Endothelial cell of umbilical vein (primary cell): ENCODE data around the gene PALMD. TPM values are rescaled to one million over a fixed set of nuclear protein-coding genes. Genes with fewer than 3 reads are reported as not detected.

Experiments
- BruUV-seq: library from RNA; stranded (reverse); fragments of 400-500 nt; replicated peaks from 2 replicates; lab custom pipeline; 2021; lab: Mats Ljungman, UMichigan
- CTCF ChIA-PET: fragments of 300-600, 350-600 bp; sonication (Branson Sonifier 250); formaldehyde crosslinking; loops from one replicate; lab custom pipeline; 2021; ENCODE audit warnings: antibody characterized with exemption, inconsistent platforms; lab: Charles Lee
- POLR2A ChIA-PET: fragments of 300-600, 350-600 bp; sonication (Branson Sonifier 250); formaldehyde crosslinking; loops from one replicate; lab custom pipeline; 2021; ENCODE audit warnings: antibody characterized with exemption, inconsistent platforms; lab: Charles Lee
- DNase-seq: peaks from one replicate; pipeline ENCODE4 v3.0.0-alpha.2; 2011; ENCODE audit warnings: low read depth, low spot score
- FAIRE-seq: peaks from 2 replicates; lab custom pipeline; 2011; peaks lifted over from hg19 to GRCh38; lab: Jason Lieb, UNC
- H2AFZ ChIP-seq: 2 replicates; pipeline ENCODE4 v1.6.0; 2012; ENCODE audit warnings: low read depth, low read length, control low read depth, inconsistent platforms
- H3K27ac ChIP-seq: 2 replicates; pipeline ENCODE4 v1.5.1; 2011; ENCODE audit warnings: low read depth, mild to moderate bottlenecking, control low read depth, low read length, moderate library complexity; ENCODE audit not compliant: insufficient read depth
- H3K27me3 ChIP-seq, 2 experiments: 2 replicates each; pipeline versions ENCODE4 v1.6.0 to v1.6.1; 2011; ENCODE audit warnings: low read length in 2 of 2, mixed read lengths in 1 of 2; ENCODE audit not compliant: control insufficient read depth in 2 of 2, insufficient read depth in 2 of 2
- H3K36me3 ChIP-seq, 2 experiments: 2 replicates in 1 of 2; 3 replicates in 1 of 2; pipeline ENCODE4 v1.5.1; 2011; ENCODE audit warnings: low read length in 2 of 2, mild to moderate bottlenecking in 1 of 2, moderate library complexity in 1 of 2; ENCODE audit not compliant: control insufficient read depth in 2 of 2, insufficient read depth in 2 of 2; ENCODE audit errors: extremely low read depth in 1 of 2
- H3K4me1 ChIP-seq: 3 replicates; pipeline ENCODE4 v1.5.1; 2011; ENCODE audit warnings: mild to moderate bottlenecking, low read length; ENCODE audit not compliant: control insufficient read depth, insufficient read depth; ENCODE audit errors: extremely low read depth
- H3K4me2 ChIP-seq: 2 replicates; pipeline ENCODE4 v1.6.1; 2011; ENCODE audit warnings: low read length, control low read depth, mixed read lengths; ENCODE audit not compliant: insufficient read depth
- H3K4me3 ChIP-seq, 3 experiments: fragments of 200-600 bp in 1 of 3; sonication (generic), shearing (Covaris generic) in 1 of 3; replicated peaks in 1 of 3; 2 replicates each; pipeline ENCODE4 v1.5.1; 2011 to 2016; ENCODE audit warnings: control low read depth in 3 of 3, low read length in 3 of 3, mild to moderate bottlenecking in 2 of 3, inconsistent platforms in 1 of 3, low read depth in 1 of 3, moderate library complexity in 1 of 3; ENCODE audit not compliant: insufficient read depth in 1 of 3
- H3K79me2 ChIP-seq: 2 replicates; pipeline ENCODE4 v1.6.0; 2012; ENCODE audit warnings: low read length, inconsistent platforms; ENCODE audit not compliant: control insufficient read depth, insufficient read depth
- H3K9ac ChIP-seq: replicated peaks from 2 replicates; pipeline ENCODE3; 2011; ENCODE audit warnings: low read length, control low read depth; ENCODE audit not compliant: insufficient read depth; ENCODE audit errors: extremely low read depth
- H3K9me1 ChIP-seq: replicated peaks from 3 replicates; pipeline ENCODE4 v1.6.0; 2011; ENCODE audit warnings: mild to moderate bottlenecking, low read length; ENCODE audit not compliant: control insufficient read depth, insufficient read depth; ENCODE audit errors: extremely low read depth
- H3K9me3 ChIP-seq: replicated peaks from 2 replicates; pipeline ENCODE4 v1.5.1; 2012; ENCODE audit warnings: low read length, inconsistent platforms; ENCODE audit not compliant: control insufficient read depth, insufficient read depth
- H4K20me1 ChIP-seq: replicated peaks from 2 replicates; pipeline ENCODE3; 2011; ENCODE audit warnings: mild to moderate bottlenecking, low read length; ENCODE audit not compliant: control insufficient read depth, insufficient read depth; ENCODE audit errors: extremely low read depth
- CTCF ChIP-seq, 2 donors: IDR thresholded peaks; 1 replicate in 1 of 2; 2 replicates in 1 of 2; pipeline ENCODE4 v1.5.1; 2011; ENCODE audit warnings: low read length in 2 of 2, mild to moderate bottlenecking in 2 of 2, moderate library complexity in 2 of 2, control low read depth in 1 of 2, inconsistent platforms in 1 of 2, low read depth in 1 of 2; ENCODE audit not compliant: insufficient read depth in 1 of 2; ENCODE audit errors: extremely low read depth in 1 of 2
- EZH2 ChIP-seq: IDR thresholded peaks from 2 replicates; pipeline ENCODE4 v1.6.1; 2012; ENCODE audit warnings: borderline replicate concordance, low read depth, mild to moderate bottlenecking, moderate library complexity, low read length, inconsistent platforms; ENCODE audit not compliant: severe bottlenecking
- FOS ChIP-seq: IDR thresholded peaks from 2 replicates; pipeline ENCODE4 v1.6.1; 2011; ENCODE audit warnings: mild to moderate bottlenecking, low read length, moderate library complexity, borderline replicate concordance; ENCODE audit not compliant: insufficient read depth
- GATA2 ChIP-seq: IDR thresholded peaks from 2 replicates; pipeline ENCODE4 v1.7.0; 2011; ENCODE audit warnings: low read depth, mild to moderate bottlenecking, moderate library complexity, mixed read lengths, low read length; ENCODE audit not compliant: insufficient read length, insufficient read depth
- JUN ChIP-seq: IDR thresholded peaks from 2 replicates; pipeline ENCODE4 v1.6.1; 2011; ENCODE audit warnings: borderline replicate concordance, low read depth; ENCODE audit not compliant: insufficient read length, insufficient read depth
- MAX ChIP-seq: IDR thresholded peaks from 2 replicates; pipeline ENCODE4 v1.6.1; 2011; ENCODE audit not compliant: insufficient read depth, insufficient read length
- MYC ChIP-seq: IDR thresholded peaks from one replicate; pipeline ENCODE4 v1.6.1; 2011; ENCODE audit warnings: mild to moderate bottlenecking, low read depth, low read length
- POLR2A ChIP-seq: IDR thresholded peaks from 2 replicates; pipeline ENCODE4 v1.6.1; 2012; ENCODE audit warnings: low read depth, mild to moderate bottlenecking, control low read depth, low read length
- POLR2AphosphoS5 ChIP-seq: IDR thresholded peaks from 2 replicates; pipeline ENCODE4 v1.6.1; 2012; ENCODE audit warnings: low read depth, mild to moderate bottlenecking, control low read depth, low read length, moderate library complexity; ENCODE audit not compliant: insufficient read depth
- dilution Hi-C: fragments of 300-500 bp; cut with MboI; formaldehyde crosslinking; loops from one replicate; pipeline ENCODE4 v1.15.0; 2019; ENCODE audit warnings: low sequenced_read_pairs; ENCODE audit not compliant: extremely low pct_ligation_motif_present
- intact Hi-C: fragments of 100-400 bp; cut with micrococcal nuclease; formaldehyde crosslinking; loops from one replicate; pipeline ENCODE4 v1.10.0; 2022
- polyA plus RNA-seq, 4 experiments: library from polyadenylated mRNA; depleted of rRNA in 3 of 4; stranded (reverse) in 3 of 4; unstranded in 1 of 4; fragments of >200 nt; gene quantifications; 2 replicates each; pipeline versions ENCODE4 v1.2.1 to v1.2.3, GENCODE V29; 2011 to 2012; ENCODE audit warnings: missing spikeins in 1 of 4
- total RNA-seq: library from RNA; stranded (reverse); gene quantifications from 2 replicates; pipeline ENCODE4 v1.2.3, GENCODE V29; 2021

Gene PALMD
- total and polyA plus RNA-seq, 2 donors (not counting 3 experiments of a cell fraction or from before 2014, with no cell fraction given): 52.6 to 137 TPM

- POLR2A ChIA-PET: no interaction called here
Measured at GRCh38 chr1:99710994-99711393, 65.1 kb downstream of the PALMD start.

More at GRCh38 chr1:99710994-99711393, 65.1 kb downstream of the PALMD start:
- FAIRE-seq (no peak), DNase-seq (no peak)
- no peak overlapping the region for H2AFZ ChIP-seq
- no peak overlapping the region for H3K9ac ChIP-seq
- no peaks in the 10 kb centered on the region for H4K20me1 ChIP-seq
- H3K4me2 ChIP-seq: no peak overlapping the region
- intact Hi-C loops (no loop called here), dilution Hi-C loops (no loop called here)
- H3K36me3 ChIP-seq: no peaks in the 10 kb centered on the region
- no peaks in the 10 kb centered on the region for H3K27me3 ChIP-seq
- no peaks in the 10 kb centered on the region for H3K9me3 ChIP-seq
- no peaks in the 10 kb centered on the region for H3K79me2 ChIP-seq
- no peak overlapping the region for H3K4me3 ChIP-seq
- TF ChIP-seq MAX: no peak
- no peak for TF ChIP-seq EZH2
- TF ChIP-seq GATA2: no peak
- TF ChIP-seq CTCF (IDR thresholded peaks at IDR 0.05; ENCODE audit: extremely low read depth in 1 of 2, insufficient read depth in 1 of 2, low read depth in 1 of 2, low read length in 2 of 2): no peak
- TF ChIP-seq POLR2AphosphoS5: no peak
- TF ChIP-seq JUN: no peak
- TF ChIP-seq MYC: no peak
- no peak for TF ChIP-seq FOS
- no peak for TF ChIP-seq POLR2A
- peaks cover 4% of the 10 kb centered on the region for H3K4me1 ChIP-seq
- no peaks in the 10 kb centered on the region for H3K9me1 ChIP-seq
- no peak overlapping the region for H3K27ac ChIP-seq
- BruUV-seq: no TSS peak
- CTCF ChIA-PET: interaction anchor here (1.8 kb wide), 1 partner anchor 719 kb away, joined by 4 read pairs; no protein-coding TSS in a partner anchor
